ENCODE results near the gene MESP1.

- TF ChIP-seq, protein P1, sequence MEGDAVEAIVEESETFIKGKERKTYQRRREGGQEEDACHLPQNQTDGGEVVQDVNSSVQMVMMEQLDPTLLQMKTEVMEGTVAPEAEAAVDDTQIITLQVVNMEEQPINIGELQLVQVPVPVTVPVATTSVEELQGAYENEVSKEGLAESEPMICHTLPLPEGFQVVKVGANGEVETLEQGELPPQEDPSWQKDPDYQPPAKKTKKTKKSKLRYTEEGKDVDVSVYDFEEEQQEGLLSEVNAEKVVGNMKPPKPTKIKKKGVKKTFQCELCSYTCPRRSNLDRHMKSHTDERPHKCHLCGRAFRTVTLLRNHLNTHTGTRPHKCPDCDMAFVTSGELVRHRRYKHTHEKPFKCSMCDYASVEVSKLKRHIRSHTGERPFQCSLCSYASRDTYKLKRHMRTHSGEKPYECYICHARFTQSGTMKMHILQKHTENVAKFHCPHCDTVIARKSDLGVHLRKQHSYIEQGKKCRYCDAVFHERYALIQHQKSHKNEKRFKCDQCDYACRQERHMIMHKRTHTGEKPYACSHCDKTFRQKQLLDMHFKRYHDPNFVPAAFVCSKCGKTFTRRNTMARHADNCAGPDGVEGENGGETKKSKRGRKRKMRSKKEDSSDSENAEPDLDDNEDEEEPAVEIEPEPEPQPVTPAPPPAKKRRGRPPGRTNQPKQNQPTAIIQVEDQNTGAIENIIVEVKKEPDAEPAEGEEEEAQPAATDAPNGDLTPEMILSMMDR (tag by site-specific recombination; IDR thresholded peaks at IDR 0.05), result no peak
- TF ChIP-seq, protein P2, sequence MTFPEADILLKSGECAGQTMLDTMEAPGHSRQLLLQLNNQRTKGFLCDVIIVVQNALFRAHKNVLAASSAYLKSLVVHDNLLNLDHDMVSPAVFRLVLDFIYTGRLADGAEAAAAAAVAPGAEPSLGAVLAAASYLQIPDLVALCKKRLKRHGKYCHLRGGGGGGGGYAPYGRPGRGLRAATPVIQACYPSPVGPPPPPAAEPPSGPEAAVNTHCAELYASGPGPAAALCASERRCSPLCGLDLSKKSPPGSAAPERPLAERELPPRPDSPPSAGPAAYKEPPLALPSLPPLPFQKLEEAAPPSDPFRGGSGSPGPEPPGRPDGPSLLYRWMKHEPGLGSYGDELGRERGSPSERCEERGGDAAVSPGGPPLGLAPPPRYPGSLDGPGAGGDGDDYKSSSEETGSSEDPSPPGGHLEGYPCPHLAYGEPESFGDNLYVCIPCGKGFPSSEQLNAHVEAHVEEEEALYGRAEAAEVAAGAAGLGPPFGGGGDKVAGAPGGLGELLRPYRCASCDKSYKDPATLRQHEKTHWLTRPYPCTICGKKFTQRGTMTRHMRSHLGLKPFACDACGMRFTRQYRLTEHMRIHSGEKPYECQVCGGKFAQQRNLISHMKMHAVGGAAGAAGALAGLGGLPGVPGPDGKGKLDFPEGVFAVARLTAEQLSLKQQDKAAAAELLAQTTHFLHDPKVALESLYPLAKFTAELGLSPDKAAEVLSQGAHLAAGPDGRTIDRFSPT (tag by site-specific recombination; IDR thresholded peaks at IDR 0.05), result no peak
- TF ChIP-seq ZNF354C (tag by site-specific recombination; IDR thresholded peaks at IDR 0.05; ENCODE audit: borderline replicate concordance, low read depth) (no peak), ZNF133 (tag by site-specific recombination; IDR thresholded peaks at IDR 0.05) (no peak), ZNF121 (tag by site-specific recombination; IDR thresholded peaks at IDR 0.05) (no peak), KLF10 (tag by site-specific recombination; IDR thresholded peaks at IDR 0.05) (no peak), ZNF747 (tag by site-specific recombination; IDR thresholded peaks at IDR 0.05) (no peak), HOXA7 (CRISPR knock-in tag; IDR thresholded peaks at IDR 0.05; ENCODE audit: borderline replicate concordance) (no peak), MZF1 (tag by site-specific recombination; IDR thresholded peaks at IDR 0.05; ENCODE audit: borderline replicate concordance) (no peak), ZNF510 (tag by site-specific recombination; IDR thresholded peaks at IDR 0.05; ENCODE audit: insufficient replicate concordance) (no peak), ZBTB20 (tag by site-specific recombination; IDR thresholded peaks at IDR 0.05) (no peak)
- TF ChIP-seq, protein P3, sequence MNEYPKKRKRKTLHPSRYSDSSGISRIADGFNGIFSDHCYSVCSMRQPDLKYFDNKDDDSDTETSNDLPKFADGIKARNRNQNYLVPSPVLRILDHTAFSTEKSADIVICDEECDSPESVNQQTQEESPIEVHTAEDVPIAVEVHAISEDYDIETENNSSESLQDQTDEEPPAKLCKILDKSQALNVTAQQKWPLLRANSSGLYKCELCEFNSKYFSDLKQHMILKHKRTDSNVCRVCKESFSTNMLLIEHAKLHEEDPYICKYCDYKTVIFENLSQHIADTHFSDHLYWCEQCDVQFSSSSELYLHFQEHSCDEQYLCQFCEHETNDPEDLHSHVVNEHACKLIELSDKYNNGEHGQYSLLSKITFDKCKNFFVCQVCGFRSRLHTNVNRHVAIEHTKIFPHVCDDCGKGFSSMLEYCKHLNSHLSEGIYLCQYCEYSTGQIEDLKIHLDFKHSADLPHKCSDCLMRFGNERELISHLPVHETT (tag by site-specific recombination; IDR thresholded peaks at IDR 0.05), result no peak
- TF ChIP-seq, protein P4, sequence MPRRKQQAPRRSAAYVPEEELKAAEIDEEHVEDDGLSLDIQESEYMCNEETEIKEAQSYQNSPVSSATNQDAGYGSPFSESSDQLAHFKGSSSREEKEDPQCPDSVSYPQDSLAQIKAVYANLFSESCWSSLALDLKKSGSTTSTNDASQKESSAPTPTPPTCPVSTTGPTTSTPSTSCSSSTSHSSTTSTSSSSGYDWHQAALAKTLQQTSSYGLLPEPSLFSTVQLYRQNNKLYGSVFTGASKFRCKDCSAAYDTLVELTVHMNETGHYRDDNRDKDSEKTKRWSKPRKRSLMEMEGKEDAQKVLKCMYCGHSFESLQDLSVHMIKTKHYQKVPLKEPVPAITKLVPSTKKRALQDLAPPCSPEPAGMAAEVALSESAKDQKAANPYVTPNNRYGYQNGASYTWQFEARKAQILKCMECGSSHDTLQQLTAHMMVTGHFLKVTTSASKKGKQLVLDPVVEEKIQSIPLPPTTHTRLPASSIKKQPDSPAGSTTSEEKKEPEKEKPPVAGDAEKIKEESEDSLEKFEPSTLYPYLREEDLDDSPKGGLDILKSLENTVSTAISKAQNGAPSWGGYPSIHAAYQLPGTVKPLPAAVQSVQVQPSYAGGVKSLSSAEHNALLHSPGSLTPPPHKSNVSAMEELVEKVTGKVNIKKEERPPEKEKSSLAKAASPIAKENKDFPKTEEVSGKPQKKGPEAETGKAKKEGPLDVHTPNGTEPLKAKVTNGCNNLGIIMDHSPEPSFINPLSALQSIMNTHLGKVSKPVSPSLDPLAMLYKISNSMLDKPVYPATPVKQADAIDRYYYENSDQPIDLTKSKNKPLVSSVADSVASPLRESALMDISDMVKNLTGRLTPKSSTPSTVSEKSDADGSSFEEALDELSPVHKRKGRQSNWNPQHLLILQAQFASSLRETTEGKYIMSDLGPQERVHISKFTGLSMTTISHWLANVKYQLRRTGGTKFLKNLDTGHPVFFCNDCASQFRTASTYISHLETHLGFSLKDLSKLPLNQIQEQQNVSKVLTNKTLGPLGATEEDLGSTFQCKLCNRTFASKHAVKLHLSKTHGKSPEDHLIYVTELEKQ (tag by site-specific recombination; IDR thresholded peaks at IDR 0.05; ENCODE audit: borderline replicate concordance), result no peak
- TF ChIP-seq, protein P5, sequence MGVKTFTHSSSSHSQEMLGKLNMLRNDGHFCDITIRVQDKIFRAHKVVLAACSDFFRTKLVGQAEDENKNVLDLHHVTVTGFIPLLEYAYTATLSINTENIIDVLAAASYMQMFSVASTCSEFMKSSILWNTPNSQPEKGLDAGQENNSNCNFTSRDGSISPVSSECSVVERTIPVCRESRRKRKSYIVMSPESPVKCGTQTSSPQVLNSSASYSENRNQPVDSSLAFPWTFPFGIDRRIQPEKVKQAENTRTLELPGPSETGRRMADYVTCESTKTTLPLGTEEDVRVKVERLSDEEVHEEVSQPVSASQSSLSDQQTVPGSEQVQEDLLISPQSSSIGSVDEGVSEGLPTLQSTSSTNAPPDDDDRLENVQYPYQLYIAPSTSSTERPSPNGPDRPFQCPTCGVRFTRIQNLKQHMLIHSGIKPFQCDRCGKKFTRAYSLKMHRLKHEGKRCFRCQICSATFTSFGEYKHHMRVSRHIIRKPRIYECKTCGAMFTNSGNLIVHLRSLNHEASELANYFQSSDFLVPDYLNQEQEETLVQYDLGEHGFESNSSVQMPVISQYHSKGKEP (tag by site-specific recombination; IDR thresholded peaks at IDR 0.05), result no peak
These were observed 46.6 kb downstream of the MESP1 start for GRCh38 chr15:89704411-89704810.
